ENCODE data around the gene TTLL12. TPM values are rescaled to one million over a fixed set of nuclear protein-coding genes. Genes with fewer than 3 reads are reported as not detected.
A peak's percentile ranks its signal among the peaks of the same experiment; 100 is the strongest.

Gene TTLL12
- total RNA-seq, 1 experiment from 2014 or later: 21.6 TPM

DNA sequence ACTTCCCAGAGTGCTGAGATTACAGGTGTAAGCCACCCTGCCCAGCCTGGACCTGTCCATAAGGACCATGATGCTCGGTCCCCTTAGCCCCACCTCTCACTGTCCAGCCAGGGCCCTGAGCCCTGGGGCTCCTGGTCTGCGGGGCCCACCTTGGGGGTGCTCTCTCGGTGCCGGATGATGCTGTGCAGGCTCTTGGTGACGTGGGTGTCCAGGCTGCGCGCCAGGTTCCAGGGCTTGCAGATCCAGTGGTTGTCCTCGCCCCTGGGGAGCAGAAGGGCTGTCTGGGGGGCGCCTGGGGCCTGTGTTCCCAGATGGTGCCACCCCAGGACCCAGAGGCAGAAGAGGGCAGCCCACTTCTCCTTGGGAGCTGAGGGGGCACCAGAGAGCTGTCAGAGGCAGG, 13.4 kb downstream of the TTLL12 start:
- no peak for DNase-seq (ENCODE audit: low read depth)

DNA sequence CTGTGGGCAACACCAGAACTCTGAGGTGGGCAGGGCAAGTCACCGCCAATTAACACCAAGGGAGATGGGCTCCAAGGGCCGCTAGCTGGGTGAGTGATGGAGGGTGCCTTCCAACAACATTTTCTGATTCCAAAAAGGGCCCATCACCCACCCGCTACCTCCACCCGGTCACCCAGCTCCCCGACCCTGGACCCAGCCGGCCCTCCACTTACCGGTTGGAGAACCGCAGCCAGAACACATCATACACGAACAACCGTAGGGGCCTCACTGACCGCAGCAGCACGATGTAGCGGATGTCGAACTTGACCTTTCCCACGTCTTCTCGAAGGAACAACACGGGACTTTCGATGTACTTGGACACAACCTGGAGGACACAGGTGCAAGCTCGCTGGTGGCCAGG, 14.7 kb downstream of the TTLL12 start:
- DNase-seq (ENCODE audit: low read depth): no peak

DNA sequence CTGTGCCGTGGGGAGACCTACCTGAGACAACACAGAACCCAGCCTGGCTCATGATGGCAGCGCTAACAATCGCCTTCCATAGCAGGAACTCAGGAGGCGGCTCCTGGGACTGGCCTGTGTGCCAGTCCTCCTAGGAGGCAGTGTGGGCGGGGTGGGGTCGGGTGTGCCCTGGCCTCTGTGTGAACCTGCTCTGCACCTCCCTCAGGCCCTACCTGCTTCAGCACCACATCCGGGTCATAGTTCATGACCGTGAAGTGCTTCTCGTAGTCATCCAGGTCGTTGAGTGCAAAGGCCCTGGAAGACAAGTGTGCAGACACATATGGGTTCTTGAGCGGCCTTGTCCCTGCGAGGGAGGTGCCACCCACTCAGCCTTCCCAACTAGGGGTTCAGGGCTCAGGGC, 15.3 kb downstream of the TTLL12 start:
- DNase-seq (ENCODE audit: low read depth): no peak

DNA sequence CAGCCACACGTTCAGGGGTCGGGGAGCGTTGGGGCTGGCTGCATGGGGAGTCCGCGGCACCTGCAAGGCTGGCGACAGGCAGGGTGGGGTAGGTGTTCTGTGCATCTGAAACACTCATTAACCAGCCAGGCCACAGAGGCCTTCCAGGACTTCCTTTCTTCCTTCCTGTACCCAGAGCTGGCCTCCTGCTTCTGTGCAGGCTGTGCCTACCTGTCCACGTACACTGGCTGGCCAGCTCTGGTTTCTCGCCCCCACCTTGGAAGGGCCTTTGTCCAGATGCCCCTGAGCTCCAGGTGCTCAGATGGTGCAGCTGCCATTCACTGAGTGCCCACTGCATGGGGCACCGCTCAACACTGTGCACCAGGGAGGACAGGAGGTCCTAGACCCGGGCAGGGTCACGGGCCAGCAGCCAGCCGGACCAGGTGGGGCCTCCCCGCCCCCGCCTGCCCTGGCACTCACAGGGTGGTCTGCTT, 15.9 kb downstream of the TTLL12 start:
- no peak for DNase-seq (ENCODE audit: low read depth)

DNA sequence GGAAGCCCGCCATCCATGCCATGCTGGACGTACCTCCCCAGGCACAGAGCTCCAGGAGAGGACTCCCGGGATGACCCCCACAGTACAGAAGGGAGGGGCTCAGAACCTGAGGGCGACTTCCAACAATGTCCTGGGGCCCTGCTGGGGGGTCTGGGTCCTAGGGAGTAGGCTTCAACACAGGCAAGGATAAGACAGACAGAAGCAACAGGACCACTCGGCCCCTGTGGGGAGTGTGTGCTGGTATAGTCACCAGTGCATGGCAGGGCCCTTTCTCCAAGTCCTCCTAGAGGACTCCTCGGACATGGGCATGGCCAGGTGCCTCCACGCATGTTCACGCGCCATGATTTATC, 16.8 kb downstream of the TTLL12 start:
- DNase-seq (ENCODE audit: low read depth): no peak

DNA sequence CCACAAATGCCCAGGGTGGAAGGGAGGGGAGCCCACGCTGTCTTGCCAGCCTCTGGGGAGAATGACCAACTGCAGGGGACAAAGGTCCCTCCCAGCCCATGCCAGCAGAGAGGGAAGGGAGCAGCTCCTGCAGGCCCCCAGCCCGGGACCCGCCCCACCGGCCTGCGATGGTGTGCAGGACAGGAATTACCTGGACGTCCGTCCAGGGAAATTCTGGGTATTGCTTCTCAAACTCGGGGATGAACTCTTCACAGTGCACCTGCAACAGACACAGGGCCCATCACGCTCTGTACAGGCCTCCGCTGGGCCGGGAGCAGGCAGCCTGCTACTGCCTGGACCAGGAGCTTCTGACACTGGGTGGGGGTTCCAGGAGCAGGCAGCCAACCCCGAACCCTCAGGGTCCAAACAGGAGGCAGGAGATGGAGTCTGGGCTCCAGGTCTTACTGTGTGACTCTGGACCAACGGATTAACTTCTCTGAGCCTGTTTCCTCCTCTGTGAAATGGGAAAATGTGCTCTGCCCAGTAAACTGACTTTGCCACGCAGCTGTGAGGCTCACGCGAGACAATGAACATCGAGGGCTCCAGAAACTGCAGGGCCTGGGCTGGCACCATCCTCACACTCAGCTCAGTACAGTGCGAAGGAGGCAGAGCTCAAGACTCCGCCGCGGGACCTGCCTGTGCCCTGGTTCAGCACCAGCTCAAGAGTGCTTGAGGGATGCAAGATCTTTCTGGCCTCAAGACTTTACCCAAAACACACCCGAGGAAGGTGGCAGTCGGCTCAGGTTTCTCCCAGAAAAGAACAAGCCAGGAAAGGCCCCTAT, 17.4 kb downstream of the TTLL12 start:
- no peak for DNase-seq (ENCODE audit: low read depth)

DNA sequence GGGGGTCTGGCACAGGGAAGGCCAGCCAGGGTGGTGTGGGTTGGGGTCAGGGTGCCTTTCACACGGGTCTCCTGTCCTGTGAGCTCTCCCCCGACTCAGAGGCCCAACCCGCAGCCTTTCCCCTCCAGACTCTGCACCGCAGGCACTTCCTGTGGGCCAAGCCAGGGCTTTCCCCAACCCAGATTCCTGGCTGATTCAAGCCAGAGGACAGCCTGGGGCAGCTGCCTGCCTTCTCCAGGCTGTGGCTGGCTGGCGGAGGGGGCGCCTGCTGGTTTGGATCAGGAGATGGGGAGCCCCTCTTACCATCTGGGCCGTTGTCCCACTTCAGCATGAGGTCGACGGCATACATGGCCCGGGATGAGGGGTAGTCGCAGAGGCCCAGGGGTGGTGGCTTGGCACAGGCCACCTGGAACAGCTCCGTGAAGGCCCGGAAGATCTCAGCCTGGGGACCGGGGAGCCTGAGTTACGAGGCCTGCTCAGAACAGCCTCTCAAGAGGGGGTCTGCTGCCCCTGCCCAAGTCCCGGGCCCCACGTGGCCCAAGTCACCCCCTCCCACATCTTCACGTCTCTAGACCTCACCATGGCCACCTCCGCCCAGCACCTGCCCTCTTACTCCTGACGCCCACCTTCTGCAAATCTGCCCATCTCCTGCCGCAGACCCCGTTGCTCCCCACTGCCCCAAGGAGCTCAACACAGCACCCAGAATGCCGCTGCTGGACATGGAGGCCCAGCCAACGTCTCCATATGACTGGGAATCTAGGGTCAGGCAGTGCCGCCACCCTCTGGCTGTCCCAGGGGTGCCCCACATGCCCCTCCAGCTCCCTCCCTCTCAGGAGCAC, 18.2 kb downstream of the TTLL12 start:
- DNase-seq (ENCODE audit: low read depth): peak; percentile 22

DNA sequence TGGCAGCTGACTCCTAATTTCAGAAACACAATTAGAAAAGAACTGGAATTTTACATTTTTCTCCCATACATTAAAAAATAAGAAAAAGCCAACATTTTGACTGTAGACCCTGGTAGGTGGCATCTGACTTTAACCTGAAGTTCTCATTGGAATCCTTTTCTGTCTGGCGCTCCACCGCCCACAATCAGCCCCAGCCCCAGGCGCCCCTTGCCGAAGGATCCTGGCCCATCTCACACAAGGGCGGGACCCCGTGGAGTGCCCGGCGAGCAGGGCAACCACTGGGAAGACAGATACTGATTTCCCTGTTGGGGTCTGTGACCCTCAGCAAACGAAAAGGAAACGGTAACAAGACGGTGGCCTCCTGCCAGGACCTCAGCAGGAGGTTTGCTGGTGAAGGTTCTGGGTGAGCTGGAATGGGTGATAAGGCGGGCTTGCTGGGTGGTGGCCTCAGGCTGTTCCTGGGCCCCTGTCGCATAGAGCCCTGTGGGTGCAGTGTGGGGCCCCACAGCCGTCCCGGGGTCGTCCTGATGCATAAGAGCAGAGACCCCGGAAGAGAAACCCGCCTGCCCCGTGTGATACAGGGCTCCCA, 19.8 kb downstream of the TTLL12 start:
- no peak for DNase-seq (ENCODE audit: low read depth)

DNA sequence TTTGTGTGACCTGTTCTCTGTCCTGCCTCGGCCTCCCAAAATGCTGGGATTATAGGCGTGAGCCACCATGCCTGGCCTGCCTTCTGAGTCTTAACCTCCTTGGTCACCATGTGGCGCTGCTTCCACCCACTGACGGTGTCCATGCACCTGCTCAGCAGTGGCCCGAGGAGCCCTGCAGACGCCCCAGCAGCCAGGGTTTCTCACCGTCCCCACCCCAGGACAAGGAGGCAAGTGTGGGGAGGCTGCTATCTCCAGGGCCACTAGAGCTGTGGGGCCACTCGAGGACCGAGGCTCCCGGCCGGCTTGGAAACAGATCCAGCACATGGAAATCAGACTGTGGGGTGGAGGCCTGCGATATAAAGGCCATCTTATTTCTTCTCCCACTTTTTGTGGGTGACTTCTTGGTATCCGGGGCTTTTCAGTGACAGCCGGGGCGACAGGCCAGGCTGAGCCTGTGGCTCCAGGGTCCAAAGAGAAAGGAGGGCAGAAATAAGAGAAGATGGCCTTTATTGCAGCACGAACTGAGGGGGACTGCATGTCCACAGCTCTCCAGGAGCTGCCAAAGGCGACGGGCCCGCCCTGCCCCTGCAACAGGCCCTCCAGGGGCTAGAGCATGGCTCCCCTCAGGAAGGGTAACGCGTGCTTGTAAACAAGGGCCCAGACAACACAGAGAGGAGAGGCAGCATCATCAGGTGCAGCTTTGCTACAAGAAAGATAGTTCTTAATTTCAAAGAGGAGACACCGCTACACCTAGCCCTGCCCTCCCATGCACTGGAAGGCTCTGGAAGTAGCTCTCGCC, 20.6 kb downstream of the TTLL12 start:
- DNase-seq (ENCODE audit: low read depth): no peak

DNA sequence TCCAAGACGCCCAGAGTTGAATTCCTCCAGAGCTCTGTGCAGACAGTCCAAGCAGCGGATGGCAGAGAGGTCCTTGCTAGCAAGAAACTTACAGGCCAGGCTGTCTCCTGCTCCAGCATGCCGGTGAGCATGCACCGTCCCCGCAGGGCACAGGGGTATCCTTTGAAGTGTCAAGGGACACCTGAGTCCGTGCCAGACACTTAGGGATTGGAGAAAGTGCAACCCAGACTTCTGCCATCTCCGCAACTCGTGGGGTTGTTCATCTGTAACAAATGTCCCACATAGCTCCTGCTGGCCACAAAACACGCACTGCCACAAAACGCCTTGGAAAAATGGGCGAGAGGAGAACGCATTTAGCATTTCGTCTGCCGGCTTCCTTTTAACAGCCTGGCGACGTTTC, 22.3 kb downstream of the TTLL12 start:
- DNase-seq (ENCODE audit: low read depth): no peak

DNA sequence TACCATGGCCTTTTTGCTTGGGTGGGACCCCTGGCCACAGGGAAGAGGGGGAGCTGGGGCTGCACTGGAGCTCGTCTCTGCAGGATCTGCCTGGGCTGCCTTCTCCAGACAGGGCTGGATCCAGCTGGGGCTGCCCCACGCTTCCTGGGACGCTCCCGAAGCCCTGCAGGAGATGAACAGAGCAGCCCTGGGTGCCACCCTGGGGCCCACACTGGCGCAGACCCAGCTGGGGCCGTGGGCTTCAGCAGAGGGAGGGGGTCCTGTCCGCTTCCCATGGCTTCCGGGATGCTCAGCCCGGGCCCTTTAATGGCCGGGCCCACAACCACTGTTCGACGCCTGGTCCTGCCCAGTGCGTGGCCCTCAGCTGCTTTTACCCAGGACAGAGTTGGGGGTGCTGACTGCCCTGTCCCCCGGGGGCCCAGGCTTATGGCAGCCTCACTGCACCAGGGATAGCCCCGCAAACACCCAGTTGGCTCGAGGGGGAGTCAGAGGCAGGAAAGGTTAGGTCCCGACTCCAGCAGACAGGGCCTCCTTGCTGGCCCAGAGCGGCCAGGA, 23.6 kb downstream of the TTLL12 start:
- no peak for DNase-seq (ENCODE audit: low read depth)

DNA sequence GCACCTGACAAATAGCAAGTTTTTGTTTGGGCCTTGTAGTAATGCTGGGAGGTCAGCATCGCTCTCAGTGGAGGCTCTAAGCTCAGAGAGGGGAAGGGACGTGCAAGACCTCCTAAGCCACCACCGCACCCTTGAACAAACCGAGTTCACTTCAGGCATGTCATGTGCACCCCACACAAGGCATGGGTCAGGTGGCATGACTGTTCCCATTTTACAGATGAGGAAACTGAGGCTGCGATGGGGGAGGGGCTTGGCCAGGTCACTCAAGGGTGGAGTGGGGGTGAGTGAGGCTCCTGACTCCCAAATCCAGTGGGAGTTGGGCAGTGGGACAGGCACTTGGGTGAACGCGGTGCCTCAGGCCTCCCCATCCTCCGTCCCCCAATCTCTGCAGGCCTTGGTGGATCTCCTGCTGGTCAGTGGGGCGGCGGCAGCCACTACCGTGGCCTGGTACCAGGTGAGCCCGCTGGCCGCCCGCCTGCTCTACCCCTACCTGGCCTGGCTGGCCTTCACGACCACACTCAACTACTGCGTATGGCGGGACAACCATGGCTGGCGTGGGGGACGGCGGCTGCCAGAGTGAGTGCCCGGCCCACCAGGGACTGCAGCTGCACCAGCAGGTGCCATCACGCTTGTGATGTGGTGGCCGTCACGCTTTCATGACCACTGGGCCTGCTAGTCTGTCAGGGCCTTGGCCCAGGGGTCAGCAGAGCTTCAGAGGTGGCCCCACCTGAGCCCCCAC, 24.4 kb downstream of the TTLL12 start:
- no peak for DNase-seq (ENCODE audit: low read depth)

DNA sequence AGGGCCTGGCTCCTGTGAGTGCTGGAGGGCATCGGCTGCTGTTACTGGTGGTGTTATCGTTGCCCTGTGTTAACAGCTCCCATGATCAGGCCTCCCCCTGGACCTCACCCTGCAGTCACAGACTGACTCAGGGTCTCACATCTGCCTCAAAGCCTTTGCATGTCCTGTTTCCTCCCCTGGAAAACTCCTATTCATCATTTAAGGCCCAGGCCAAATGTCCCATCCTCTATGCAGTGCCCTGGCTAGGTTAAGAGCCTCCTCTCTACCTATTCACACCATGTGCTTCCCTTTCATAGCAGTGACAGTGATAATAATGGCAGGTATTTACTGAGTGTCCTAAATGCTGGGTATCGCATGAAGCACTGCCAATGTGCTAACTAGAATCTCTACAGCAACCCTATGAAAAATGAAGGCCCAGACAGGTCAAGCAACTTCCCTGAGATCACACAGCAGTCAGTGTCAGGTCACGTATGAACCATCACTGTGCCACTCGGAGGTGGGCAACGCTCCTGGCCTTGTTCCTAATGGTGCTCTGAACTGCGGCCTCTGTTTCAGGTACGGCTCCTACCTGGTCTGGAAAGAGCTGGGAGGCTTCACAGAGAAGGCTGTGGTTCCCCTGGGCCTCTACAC, 26.3 kb downstream of the TTLL12 start:
- DNase-seq (ENCODE audit: low read depth): no peak

DNA sequence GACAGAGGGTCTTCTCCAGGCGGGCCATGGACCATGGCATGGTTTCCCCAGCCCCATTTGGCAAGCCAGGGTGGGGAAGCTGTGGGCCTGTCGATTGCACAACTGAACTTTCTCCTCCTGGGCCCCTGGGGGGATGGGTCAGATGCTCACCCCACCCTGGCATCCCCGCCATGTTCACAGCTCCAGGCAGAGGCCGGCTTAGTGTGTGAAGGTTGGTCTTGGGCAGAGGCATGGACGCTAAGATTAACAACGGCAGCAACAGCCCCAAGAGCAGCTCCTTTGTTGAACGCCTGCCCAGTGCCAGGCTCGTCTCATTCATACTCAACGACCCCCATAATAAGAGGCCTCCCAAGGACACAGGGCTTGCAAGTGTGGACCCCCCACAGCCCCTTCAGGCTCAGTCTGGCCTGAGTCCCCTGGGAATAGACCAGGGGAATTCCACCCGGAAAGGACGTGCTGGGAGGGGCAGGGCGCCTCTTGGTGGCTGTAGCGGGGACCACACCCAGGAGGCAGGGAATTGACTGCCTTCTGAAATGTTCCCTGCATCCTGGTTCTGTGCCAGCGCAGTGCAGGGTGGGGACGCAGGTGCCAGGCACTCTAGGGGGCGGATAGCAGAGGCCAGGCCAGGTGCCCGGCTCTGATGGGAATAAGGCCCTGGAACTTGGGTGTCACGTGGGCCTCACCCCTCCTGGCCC, 27.3 kb downstream of the TTLL12 start:
- DNase-seq (ENCODE audit: low read depth): no peak

DNA sequence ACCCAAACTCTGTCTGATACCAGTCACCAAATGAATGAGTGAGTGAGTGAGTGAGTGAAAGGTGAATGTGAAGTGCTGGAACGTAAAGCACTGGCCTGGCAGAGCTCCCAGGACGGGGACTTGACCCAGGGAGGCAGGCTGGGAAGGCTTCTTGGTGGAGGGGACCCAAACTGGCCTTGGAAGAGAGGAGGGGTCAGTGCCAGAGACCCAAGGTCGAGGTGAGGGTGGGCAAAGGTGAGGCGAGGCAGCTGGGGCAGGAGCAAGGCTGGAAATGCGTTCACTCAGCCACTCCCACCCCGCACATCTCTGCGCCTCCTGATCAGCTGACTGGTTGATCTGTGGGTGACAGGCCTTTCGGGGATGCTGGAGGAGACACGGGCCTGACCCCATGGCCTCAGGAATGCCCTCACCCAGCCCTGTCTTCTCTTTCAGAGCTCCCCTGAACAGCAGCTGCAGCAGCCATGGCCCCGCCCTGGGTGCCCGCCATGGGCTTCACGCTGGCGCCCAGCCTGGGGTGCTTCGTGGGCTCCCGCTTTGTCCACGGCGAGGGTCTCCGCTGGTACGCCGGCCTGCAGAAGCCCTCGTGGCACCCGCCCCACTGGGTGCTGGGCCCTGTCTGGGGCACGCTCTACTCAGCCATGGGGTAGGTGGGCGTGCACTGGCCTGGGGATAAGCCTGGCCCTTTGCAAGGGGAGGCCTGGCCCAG, 28.0 kb downstream of the TTLL12 start:
- no peak for DNase-seq (ENCODE audit: low read depth)

DNA sequence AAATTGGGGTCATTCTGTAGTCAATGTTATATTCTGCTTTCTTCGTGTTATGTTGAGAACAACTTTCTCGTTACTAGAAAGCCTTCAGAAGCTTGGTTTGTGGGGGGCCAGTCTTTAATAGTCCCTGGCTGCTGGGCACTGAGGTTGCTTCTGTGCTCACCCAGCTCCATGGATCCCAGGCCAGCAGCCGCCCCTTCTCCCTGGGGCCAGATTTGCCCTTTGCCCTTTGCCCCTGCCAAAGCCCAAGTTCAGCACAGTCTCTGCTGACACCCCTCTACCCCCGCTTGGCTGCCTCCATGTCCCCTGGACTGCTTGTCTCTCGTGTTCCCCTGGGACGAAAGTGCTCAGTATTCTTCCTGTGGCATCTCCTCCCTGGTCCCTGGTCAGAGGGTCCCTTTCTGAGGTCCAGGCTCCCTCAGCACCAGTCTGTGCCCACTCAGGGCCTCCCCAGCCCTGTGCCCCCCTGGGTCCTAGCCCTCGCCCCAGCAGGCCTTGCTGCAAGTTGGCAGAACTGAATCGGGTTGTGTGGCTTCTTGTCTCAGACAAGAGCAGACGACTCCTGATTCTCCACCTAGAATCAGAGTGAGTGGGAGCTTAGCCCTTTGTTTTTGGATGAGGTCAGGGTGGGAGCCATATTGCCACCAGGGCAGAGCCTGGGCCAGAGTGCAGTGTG, 28.9 kb downstream of the TTLL12 start:
- DNase-seq (ENCODE audit: low read depth): no peak

DNA sequence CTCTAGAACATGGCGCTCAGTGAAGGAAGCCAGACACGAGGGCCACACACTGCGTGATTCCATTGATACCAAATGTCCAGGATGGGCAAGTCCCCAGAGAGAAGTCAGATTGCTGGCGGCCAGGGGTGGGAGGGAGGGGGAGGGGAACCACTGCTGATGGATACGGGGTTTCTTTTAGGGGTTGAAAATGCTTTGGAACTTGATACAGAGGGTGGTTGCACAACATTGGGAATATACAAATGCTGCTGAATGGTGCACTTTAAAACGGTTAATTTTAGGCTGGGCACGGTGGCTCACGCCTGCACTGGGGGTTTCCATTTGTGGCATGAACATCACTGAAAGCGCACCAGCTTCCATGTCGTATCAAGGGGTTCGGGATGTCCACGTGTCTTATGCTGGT, 30.5 kb downstream of the TTLL12 start:
- DNase-seq (ENCODE audit: low read depth): no peak

DNA sequence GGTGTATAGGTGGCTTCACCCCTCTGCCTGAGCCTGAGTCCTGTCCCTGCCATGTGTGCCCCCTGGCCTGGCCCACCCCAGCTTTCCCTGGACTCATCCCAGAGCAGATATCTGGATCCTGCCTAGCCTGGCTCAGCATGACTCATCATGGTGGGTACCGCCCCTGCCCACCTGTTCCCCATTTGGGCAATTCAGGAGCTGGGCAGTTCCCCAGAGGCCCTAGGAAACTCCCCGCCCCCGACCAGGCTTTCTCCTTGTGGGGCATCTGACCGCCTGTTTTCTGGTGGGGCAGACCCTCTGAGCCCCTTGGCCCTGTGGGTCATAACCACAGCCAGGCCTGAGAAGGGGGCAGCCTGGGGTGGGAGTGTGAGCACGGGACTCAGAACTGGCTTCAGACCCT, 31.1 kb downstream of the TTLL12 start:
- DNase-seq (ENCODE audit: low read depth): no peak

Data from M059J (cell line).